Activated CD4-positive, alpha-beta T cell treated with anti-CD3 and anti-CD28 coated beads, Interleukin-2, amount 50 U/mL, for 48 hours (primary cell): ENCODE results near the gene TDP2.
A peak's percentile ranks its signal among the peaks of the same experiment; 100 is the strongest.
"Not testable (repeated sequence)": the region's sequence is repeated elsewhere in the genome, so short reads cannot be mapped to it uniquely, and the experiment has no call there.

Experiments
- DNase-seq, 2 experiments: peaks; one replicate each; pipeline ENCODE4 v3.0.0-alpha.2; 2020

The TDP2 gene

DNA sequence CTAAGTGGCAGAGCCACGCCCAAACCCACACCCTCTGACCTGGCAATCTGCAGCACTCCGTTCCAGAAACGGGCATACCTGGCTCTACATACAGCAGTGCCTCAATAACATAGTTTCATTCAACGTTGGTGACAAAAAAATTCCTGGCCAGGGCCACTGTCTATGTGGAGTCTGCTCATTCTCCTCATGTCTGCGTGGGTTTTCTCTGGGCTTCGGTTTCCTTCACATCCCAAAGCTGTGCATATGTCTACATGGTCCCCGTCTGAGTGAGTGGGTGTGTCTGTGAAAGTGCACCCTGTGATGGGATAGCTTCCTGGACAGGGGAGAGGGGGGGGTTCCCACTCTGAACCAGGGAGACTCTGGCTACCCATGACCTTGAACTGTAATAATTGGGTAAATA lies 22.8 kb downstream of the TDP2 start:
- no peak for DNase-seq

DNA sequence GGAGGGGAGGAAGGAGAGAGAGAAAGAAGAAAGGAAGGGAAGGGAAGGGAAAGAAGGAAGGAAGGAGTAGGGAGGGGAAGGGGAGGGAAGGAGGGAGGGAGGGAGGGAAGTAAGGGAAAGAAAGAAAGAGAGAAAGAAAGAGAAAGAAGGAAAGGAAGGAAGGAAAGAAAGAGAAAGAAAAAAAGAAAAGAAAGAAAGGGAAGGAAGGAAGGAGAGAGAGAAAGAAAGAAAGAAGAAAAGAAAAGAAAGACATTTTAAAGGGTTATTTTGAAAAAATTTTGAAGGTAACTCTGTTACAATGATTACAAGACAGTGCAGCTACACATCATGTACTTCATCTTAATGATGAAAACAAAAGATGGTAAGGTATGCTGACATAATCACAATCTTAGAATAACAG lies 24.6 kb downstream of the TDP2 start:
- DNase-seq, result no peak

DNA sequence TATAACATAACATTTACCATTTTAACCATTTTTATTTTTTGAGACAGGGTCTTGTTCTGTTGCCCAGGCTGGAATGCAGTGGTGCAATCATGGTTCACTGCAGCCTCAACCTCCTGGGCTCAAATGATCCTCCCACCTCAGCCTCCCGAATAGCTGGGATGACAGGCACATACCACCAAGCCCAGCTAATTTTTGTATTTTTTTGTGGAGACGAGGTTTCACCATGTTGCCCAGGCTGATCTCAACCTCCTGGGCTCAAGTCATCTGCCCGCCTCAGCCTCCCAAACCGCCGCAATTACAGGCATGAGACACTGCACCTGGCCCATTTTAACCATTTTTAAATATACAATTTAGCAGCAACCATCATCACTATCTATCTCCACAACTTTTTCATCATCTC lies 26.1 kb downstream of the TDP2 start:
- not testable (repeated sequence) for DNase-seq

DNA sequence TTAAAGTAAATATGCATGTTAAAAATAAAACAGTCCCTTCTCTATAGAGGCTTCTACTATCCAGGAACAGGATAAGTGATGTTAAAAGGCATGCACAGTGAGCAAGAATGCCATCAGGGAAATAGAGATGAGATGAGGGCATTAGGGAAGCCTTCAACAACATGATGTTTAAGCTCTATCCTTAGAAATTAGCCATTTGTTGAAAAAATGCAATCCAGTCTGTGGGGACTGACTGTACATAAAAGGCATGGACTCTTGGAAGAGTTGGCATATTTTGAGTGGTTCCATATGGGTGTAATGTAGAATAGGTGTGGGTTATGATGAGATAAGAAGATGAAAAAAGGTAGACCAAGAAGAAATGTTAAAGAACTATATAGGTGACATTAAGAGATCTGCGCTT lies 26.5 kb downstream of the TDP2 start:
- no peak for DNase-seq

DNA sequence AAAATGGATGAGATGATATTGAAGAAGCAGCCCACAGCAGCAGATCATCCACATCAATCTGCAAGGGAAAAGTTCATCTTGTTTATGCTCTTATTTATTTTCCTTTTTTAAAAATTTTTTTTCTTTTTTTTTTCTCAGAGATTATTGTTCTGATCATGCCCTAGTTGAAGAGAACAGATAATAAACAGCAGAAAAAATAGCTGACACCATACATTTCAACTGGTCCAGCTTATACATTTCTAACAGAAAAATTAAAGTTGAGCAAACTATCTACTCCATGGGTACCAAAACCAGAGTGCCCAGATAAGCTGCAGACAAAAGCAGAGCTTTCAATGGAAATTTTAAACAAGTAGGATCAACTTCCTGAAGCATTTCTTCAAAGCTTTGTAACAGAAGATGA lies 30.0 kb downstream of the TDP2 start:
- DNase-seq, result no peak

DNA sequence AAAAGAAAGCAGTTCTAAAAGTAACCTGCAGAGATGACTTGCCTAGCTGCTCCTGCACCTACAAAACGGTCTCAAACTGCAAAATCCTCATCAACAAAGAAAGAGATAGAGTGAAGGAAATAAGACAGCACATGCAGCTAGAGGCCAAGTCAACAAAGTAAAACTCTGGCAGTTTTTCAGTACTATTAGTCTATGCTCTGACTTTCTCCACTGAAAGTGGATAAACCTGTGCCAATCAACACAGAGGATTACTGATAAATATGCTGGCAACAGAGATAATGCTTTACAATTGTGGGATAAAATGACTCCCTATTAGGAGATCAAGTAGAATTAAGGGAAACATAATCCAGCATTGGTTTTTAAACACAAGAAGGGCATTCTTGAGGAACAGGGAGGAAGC lies 34.1 kb downstream of the TDP2 start:
- no peak for DNase-seq

DNA sequence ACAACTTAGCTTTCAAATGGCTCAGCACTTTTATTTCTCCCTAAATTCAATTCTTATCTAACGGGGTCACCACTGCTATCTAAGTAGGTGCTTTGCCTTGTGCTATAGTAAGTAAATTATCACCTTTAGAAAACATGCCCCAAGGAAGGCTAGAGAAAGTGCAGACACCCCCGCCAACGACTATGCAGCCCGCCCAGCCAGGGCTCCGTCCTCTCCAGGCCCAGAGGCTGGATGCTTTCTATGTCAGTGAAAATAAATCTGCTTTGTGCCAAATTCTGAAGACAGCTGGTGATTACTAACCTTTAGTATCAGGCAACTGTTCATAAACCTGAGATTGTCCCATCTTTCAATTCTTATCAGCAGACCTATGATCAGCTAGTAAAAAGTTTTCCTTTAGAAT lies 35.0 kb downstream of the TDP2 start:
- DNase-seq, result no peak

DNA sequence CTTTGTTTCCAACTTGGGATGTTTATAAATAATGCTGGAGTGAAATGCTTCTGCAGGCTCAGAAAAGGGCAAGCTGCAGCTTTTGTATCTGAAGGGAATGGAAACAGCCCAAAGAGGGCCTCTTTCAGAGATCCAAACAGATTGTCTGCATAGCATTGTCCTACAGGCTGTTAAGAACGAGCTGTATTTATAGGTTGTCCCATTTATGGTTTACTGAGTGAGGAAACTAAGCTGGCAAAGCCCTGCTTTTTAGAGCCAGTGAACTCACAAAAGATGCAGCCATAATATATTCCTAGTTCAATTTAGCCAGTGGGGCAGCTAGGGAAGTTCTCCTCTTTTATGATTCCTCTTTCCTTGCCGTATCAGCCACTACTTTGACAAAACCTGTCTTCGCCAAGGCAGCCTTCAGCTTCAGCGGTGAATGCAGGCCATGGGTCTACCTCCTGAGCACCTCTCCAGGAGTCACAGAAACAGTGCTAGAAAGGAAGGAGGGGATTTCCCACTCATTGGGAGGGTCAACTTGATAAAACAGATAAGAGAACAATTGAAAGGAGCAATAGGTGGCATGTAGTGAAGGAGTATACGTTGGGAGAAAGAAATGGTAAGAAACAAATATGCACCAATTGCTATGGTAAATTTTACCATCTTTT lies 35.7 kb downstream of the TDP2 start:
- DNase-seq, result no peak

DNA sequence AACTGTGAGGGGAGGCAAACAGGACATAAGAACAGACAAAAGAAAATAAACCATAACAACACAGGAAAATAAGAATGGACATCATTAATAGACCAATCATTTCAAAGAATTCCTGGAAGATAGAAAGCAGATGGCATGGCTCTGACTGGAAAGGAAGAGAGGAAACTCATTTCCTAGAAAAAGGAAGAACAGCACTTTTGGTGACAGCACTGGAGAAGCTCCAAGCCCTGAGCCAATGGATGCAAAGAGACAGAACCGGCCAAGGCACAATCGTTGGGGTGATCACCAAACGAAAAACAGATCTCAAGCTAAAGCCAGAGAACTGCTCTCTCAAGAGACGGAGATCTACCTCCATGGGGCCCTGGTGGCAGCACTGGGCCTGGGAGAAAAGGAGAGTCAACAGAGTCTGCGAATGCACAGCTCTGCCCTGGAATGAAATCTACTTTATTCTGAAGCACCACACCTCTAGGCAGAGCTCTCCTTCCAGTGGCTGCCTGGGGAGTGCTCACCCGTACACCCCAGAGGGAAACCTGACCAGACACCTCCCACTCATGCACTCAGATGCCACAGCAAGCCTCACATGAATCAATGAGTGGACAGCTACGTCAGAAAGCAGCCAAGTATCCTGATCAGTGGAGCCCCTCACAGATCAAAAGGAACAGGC lies 44.9 kb downstream of the TDP2 start:
- no peak for DNase-seq

DNA sequence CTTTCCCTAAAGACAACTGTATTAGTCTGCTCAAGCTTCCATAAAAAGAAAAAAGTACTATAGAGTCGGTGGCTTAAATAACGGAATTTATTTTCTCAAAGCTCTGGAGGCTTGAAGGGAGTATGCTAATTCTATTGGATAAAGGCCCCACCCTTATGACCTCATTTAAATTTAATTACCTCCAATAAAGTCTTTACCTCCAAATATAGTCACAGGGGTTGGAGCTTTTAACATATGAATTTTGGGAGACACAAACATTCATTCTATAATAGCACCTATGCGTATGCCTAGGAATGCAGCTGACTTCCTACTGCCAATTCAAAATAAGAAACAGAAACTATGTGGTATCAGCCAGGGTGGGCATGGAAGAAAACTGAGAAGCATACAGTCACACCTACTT lies 46.1 kb downstream of the TDP2 start:
- DNase-seq, result no peak

DNA sequence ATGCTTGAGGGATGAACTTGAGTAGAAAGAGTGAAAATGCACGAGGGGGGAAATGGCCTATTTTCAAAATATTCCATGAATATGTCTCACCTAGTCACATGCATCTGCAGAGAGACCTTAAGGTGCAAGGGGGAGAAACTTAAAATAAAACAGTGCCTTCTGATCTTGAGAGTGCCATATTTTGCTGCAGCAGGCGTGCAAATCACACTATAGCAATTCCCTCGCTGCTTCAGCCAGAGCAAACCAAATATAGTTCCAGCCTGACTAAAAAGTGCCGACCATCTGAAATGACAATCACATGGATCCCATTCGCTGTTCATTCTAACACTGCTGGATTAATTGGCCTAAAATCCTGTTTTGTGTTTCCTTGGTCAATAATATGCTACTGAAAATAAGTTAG lies 47.0 kb downstream of the TDP2 start:
- no peak for DNase-seq

DNA sequence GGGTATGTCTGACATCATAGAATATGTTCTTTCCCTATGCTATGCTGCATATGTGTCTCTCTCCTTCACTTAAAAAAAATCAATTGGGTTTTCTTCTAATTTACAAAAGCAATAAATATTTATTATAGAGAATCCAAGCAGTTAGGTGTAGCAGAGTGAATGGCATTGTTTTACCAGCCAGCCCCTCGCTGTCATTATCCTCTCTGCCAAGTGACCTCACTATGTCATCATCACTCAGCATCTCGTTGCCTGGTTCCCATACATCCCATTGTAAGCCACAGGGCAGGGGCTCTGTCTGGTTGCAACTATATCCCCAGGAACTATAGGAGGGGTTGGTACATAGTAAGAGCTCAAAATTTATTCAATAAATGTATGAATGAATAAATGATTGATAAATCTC lies 52.1 kb downstream of the TDP2 start:
- DNase-seq, result no peak

DNA sequence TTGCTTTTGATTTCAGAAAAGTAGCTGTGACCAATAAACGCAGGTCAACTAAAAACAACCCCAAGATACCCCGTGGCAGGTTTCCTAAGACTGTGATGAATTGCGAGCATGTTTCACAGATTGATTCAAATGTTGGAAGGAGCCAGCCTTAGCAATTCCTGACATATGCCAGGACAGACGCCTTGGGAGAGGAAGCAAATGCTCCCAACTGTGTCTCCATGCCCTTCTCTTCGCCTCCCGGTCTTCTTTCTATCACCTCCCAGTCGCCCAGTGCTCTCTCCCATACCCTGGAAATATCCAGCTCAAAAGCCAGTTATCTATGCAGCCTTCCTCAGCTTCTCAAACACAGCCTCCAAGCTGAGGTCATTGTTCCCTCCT lies 52.7 kb downstream of the TDP2 start:
- no peak for DNase-seq

DNA sequence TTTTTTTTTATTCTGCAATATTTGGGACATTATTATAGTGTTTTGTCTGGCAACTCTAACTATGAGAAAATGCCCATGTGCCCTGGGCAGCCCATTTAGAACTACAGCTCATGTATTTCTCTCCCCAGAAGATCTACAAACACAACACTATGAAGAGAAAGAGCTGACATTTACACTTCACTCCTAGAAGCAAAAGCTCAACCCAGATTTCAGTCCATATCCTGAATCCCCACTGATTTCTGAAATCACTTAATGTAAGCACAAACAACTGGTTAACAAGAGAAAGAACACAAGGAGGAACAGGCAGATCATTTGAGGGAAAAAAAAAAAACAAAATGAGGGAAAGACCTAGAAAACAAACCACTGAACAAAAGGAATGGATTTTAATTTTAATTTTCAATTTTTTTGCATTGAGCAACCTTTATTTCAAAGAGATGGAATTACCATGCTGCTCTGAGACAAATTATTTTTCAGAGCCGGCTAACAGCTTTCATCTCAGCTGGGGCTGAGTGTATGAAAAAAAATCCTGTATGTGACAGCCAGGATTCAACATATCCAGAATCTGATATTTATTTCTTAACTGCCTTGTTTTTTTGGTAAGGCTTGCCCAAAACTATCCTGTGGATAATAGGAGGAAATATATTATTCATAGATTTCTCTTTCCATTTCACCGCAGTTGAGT lies 53.2 kb downstream of the TDP2 start:
- DNase-seq, result no peak

DNA sequence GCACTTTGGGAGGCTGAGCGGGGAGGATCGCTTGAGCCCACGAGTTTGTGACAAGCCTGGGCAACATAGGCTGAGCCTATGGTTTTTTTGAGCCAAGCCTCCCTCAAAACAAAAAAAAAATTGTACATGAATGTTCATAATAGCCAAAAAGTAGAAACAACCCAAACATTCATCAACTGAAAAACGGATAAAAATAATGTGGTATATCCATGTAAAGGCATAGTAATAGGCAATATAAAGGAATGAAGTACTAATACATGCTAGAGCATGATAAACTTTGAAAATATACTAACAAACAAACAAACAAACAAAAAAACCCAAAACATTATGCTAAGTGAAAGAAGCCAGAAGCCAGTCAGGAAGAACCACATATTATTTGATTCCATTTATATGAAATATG lies 56.0 kb downstream of the TDP2 start:
- no peak for DNase-seq

DNA sequence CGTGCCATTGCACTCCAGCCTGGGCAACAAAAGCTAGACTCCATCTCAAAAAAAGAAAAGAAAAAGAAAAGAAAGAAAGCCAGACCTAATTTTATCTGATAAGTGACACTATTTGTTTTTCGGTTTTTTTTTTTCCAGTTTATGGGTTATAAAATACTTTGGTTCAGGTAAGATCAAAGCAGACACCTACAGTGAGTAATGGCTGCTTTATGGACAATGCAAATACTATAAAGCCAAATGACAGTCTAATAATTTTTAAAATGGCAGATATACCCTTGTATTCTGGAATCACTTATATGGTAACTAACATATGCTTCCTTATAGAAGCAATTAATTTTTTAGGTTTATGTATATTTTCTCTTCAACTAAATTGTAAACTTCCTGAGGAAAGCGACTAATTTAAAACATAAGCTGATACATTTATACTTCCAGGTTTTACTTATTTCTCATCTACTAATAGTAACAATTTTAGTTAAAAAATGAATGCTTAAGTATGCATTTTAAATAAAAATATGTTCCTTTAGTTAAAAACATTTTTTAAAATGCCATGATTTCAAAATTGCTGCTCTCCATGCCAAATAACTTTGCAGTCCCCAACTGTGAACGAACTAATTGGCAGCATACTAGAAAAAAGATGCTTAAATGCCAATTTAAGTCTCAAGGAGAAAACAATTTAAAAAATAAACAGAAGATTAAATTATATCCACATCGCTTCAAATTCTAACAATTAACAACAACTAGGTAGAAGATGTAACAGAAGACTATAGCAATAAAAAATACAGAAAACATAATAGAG lies 59.2 kb downstream of the TDP2 start:
- no peak for DNase-seq

DNA sequence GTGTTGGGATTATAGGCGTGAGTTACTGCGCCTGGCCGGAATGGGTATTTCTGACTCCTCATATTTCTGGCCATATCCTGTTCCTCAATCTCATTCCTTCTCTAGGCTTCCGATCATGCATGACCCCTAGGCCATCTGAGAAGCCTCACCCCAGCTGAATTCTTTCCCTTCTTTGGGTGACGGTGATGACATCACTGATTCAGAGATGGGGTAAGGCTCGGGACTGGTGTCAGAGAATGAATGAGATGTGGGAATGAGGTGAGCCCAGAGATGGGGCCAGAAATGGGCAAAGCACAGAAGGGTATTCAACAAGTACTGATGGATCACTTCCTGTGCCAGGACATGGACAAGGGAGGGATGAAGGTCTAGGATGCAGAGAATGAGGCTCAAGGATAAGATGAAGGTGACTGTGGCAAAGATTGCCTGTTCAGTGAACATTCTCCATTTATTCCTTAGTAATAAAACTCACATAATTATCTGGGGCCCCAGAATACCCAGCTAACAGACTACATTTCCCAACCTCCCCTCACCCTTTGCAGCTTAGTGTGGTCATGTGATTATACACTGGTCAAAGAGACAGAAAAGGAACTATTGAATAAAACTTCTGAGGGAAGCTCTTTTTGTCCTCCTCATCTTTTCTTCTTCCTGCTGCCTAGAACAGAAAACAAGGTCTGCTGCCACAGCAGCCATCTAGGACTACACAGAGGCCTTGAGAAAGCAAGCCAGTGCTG lies 60.3 kb downstream of the TDP2 start:
- DNase-seq, result no peak

DNA sequence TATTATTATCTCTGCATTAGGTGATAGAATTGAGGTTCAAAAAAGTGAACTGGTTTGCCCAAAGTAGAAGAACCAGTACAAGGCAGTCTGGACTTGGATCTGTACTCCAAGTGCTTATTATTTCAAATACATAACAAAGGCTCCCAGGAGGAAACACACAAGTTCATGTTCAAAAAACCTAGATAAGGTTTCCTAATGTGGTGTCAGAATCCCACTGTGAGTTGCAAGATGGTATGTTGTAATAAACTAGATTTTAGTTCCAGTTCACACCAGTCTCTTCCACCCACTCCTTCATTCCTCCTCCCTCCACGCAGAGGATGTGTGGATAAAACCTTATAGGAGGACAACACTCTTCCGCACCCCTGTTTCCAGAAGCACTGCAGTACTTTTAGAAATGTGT lies 63.5 kb downstream of the TDP2 start:
- DNase-seq, result no peak

DNA sequence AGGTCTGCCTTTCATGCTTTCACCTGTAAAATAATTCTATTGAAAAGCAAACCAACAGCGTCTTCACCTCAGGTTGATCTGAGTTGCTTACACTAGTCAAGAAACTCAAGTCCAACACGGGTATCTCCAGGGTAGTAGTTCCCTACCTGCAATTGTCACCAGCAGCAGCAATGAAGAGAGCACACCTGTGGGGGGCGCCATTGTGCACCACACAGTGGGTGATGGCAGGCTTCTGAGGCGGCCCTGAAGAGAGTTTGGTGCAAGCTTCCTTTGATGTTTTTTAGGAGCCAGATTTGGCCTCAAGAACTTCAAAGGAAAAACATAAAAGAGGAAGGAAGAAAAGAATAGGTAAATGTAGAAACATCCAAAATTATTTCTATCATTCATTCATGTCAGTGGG lies 65.8 kb downstream of the TDP2 start:
- peak in 1 of 2 experiments; percentile 7 for DNase-seq
